Stimulated activated CD4-positive, alpha-beta T cell treated with anti-CD3 and anti-CD28 coated beads, Interleukin-12 subunit alpha, Interleukin-12 subunit beta, amount 100 ng/mL, for 24 hours (primary cell): ENCODE measurements around the gene DTNB.
A peak's percentile ranks its signal among the peaks of the same experiment; 100 is the strongest.

ENCODE experiments used
- DNase-seq, 2 experiments: peaks; one replicate each; pipeline ENCODE4 v3.0.0-alpha.2; 2020; ENCODE audit warnings: low read depth in 2 of 2

Gene DTNB

DNA sequence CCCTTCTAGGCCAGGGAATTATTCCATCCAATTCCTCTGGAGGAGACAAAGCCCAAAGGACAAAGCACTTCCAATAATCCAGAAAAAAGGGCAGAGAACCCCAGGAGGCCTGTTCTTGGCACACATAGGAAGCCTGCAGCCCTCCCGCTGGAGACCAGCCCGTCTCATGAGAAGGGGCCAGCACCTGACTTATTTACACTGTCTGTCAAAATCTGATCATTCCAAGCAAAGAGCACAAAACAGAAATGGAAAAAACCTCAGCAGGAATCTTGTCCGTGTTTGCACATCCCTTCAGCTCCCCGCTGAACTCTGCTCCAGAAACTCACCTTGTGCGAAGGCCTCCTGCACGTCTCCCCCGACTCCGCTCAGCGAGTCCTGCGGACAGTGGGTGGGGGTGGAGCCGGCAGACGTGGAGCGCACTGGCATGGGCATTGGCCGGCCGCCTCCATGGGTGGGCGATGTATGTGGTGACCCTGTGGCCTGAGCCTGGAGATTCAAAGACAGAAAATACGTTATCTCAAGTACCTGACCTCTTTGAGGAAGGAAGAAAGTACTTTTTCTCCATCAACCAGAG is 285.4 kb downstream of the DTNB start:
- DNase-seq, result no peak

GRCh38 chr2:25386971-25387875 is 286.2 kb downstream of the DTNB start:
- no peak for DNase-seq

DNA sequence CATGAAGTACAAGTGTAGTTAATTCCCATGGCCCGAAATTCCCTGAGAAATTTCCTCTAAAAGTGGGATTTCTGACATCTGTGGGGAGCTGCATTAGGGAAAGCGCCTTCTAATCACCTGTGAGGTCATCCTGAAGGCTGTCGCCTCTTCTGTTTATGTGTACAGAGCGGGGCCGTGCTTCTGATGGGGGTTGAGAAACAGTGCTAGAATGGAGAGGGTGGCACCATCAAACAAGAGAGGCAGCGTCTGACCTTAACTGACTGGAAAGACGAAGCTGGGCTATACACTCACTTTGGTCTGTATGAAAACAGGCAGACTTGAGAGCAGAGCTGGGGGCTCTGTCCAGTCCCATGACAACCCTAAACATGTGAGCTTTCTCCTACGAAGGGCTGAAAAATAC is 287.5 kb downstream of the DTNB start:
- DNase-seq, result no peak

DNA sequence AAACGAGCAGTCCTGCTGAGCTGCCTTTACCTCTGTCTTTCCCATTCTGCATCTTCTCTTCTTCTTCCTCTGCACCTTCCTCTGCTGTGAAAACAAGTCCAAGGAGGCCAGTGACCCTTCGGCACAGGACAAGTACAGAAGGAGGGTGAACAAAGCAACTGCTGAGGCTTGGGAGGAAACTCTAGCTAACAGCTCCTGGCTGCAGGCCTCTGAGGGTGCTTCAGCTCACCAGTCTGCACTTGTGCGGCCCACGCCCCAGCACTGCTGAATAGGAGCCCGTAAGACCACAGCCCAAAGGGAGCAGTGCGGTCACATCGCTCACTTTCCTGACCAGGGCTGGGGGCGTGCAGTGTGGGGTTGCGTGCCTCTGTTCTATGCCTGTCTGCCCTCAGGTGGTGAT is 289.6 kb downstream of the DTNB start:
- DNase-seq, result no peak

GRCh38 chr2:25381502-25381901 is 291.9 kb downstream of the DTNB start:
- DNase-seq, result no peak

DNA sequence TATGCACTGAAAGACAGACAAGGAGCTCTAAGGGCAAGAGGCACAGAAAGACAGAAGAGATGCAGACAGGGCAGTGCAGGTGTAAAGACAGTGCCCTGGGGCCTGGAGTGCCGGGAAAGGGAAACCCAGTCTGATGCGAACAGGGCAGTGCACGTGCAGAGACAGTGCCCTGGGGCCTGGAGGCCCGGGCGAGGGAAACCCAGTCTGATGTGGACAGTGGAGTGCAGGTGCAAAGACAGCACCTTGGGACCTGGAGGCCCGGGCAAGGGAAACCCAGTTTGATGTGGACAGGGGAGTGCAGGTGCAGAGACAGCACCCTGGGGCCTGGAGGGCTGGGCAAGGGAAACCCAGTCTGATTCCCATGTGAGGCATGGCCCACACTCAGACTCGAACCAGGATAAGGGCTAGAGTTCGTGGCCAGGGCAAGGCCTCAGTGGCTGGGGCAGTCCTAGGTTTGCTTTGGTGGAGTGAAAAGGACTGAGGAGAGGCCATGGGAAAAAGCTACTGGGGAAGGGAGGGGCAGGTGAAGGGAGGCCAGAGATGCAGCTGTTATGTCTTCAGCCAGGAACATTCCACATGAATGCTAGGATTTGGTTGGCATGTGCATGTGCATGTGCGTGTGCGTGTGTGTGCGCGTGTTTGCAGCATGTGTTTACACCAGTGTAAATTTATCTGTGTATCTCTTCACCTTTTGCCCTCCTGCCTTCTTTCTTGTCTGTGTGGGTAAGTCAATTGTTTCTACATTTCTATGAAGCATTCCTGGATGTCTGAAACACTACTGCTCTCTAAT is 292.6 kb downstream of the DTNB start:
- no peak for DNase-seq

DNA sequence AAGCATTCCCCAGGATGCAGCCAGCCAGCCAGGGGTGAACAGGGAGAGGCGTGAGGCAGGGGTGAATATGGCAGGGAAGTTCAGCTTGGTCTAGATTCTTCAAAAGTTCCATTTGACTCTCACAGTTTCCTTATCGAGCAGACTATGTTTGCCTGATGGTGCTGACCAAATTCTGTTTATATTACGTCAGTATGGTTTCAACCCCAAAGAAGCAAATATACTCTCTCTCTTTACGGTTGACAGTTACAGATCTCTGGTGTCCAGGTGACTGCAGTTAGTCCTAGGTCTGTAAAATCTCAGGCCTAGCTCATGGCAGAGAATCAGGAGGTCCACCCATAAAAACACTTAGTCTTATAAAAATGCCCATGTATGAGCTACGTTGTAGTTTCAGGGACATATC is 293.4 kb downstream of the DTNB start:
- no peak for DNase-seq

DNA sequence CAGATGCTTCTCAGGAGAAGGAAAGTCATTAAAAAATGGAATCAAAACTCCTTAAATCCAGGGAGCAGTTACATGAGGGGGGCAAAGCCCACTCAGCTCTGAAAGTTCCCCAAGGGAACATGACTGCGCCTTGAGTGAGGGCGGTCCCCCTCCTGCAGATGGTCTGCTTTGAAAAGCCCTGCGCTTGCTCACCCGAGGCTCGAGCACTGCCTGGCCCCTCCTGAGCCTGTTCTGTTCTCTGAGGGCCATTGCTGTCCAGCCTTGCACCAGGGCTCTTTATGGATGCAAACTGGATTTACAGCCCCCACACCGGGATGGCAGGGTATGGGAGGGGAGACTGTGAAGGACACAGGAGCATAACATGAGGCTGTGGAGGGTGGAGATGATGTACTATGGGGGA is 293.8 kb downstream of the DTNB start:
- no peak for DNase-seq

DNA sequence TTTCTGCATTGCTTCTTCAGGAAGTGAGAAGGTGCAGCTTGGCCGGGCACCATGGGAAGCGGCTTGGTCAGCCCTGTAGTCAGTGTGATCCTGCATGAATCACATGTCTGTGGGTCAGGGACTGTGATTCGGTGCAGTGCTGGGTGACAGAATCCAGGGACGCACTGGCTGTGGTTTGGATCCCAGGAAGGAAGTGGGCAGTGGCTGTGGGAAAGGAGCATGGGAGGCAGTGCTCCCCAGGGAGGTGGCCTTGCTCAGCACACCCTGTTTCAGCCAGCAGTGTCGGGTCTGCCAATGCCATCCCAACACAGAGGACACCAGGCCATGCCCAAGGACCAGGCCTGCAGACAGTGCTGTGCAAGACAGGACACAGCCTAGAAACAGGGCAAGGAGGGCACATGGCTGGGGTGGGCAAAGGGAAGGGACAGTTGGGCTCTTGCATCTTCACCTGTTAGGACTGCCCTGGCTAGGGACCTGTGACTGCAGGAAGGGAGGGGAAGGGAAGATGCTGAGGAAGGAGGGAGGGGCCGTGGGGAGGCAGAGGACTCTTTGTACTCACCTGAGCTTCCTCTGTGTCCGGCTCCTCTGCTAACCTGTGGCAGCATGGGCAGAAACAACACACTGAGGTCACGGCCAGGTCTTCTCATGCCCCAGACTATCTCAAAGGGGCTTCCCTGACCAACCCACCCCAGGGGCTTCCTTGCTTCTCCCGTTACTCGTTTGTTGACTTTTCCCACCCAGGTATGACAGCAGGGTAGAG is 294.5 kb downstream of the DTNB start:
- DNase-seq, result no peak

DNA sequence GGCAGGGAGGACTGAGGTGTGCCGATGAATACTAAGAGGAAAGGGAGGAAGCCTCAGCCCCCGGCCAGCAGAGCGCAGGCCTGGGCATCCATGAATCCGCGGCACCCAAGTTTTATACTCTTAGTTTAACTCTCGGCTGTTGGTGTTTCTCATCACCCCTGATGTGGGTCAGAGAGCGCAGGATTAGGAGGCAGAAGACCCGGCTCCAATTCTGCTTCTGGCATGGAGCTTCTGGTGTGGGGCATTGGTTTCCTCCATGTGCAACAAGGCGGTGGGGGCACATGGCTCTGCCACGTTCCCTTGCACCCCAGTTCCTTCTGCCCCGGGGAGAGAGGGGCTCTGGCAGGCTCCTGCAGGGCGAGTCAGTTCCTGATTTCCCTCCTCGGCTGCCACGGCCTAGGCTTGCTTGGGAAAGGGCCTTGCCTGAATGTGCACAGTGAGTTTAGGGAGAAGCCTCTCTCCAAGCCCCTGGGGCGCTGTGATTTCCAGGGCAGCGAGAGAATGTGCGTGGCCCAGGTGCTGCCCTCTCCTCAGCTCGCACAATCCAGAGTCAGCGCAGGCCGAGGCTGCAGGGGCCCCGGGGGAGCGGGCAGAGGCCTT is 295.5 kb downstream of the DTNB start:
- no peak for DNase-seq

DNA sequence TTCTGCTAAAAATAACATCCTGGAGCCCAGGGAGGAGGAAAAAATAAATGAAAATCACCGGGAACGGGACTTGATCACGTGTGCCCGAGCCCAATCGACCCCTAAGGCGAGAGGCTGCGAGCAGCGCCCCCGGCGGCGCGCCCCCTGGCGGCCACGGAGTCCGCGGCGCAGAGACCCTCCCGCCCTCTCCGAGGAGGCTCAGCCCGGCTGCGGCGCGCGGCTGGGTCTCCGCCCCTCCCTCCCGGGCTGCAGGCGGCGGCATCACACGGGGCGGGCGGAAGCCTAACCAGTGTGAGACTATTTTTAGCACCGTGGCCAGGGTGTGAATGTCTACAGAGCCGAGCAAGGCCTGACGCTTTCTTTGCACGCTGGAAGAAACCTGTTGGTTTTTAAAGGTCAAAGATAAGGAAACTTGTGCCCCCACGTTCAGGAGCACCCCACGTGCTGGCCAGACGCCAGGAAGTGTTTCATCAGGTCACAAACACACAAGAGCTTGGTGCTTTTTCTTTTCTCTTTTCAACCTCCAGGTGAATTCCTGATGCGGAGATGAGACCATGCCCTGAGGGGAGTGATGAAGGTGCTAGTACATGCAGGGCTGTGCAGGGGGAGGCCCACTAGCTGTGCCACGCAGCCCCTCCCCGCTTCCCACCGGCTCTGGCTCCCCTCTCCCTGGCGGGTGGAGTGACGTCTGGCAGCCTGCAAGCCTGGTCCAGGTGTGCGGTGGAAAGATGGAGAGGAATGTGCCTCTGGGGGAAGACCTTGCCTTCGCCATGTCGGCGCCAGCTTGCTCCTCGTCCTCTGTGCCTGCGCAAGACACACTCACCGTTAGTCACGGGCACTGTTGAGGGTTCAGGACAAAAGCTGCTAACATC is 296.4 kb downstream of the DTNB start:
- DNase-seq, result peak; percentile 86 to 87

- DNase-seq, result no peak
Observed at GRCh38 chr2:25375989-25376545, 297.3 kb downstream of the DTNB start.

DNA sequence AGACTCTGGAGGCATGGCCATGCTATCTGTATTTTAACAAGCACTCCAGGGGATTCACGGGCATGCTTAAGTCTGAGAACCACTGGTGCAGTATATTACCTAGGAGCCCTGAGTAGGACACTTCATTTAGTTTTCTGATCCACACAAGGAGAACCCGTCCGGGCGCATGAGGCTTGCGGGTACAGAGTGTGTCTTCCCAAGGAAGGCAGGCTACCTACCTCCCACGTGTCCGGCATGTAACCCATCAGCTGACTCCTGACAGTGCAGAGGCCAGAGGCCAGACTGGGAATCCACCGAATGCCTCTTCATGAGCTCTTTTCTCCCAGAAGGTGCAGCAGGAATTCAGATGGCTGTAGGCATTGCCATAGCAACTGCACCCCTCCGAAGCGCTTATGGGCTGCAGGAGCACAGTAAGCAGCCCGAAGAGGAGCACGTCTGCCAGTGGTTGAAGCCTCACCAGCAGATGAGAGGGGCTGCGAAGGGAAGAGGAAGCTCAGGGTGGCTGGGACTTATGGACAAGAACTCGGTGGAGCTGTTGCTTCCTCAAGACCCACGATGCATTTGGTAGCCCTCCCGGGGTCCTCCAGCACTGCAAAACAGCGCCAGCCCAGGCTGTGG is 297.9 kb downstream of the DTNB start:
- DNase-seq, result no peak

GRCh38 chr2:25374827-25375226 is 298.6 kb downstream of the DTNB start:
- DNase-seq, result no peak

GRCh38 chr2:25374411-25374810 is 299.0 kb downstream of the DTNB start:
- DNase-seq, result no peak

DNA sequence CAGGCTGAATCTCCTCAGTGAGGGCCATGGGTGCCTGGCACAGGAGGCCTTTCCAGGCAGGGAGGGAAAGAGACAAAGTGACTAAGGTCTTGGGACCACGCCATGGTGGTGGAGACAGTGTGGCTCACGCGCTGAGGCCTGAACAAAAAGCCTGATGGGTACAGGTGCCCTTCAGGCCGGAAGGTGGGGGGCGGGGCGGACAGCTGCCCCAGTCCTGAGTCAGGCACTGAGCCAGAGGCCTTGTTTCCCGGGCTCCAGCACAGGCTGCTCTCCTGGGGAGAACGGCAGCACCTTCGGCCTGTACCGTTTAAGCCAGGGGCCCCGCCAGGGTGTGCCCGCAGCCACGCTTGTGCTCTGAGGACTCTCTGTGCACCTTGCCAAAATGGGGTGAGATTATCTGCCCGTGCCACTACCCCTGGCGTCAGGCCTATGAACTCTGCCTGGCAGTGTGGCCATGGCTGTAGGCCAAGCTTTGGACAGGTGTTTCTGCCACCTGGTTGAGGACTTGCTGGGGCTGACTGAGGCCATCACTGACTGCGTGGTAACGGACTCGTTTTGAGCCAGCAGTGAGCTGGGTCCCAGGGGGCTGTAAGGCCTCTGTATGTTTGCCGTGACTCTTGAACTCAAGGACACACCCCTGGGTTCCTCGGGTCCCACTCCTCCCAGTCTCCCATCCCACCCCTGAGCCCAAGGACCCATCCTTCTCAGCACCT is 300.0 kb downstream of the DTNB start:
- no peak for DNase-seq

GRCh38 chr2:25372405-25373268 is 300.7 kb downstream of the DTNB start:
- no peak for DNase-seq
